Hematopoietic multipotent progenitor cell treated with erythropoietin and hydrocortisone succinate and interleukin-3 and kit ligand, for 4 days (in vitro differentiated cells): ENCODE data around the gene SLC4A11.
"Not testable (repeated sequence)": the region's sequence is repeated elsewhere in the genome, so short reads cannot be mapped to it uniquely, and the experiment has no call there.

ENCODE experiments used
- DNase-seq: peaks from one replicate; pipeline ENCODE4 v3.0.0-alpha.2; 2015

Gene SLC4A11

DNA sequence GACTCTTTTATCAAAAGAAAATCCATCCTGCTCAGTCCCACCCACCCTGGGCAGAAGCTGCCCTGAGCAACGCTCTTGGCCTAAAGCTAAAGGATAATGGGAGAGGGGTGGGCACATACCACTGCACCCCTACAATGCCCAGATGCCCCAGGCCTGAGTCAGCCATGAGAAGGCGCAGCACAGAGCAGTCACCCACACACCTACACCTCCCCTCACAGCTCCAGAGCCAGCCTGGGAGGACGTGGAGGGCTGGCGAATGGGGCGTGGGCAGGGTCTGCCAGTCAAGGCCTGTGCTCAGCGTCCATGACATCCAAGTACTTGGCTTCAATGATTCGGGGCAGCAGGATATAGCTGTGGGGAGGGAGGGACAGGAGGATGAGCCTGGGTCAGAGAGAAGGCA is 11.5 kb downstream of the SLC4A11 start:
- no peak for DNase-seq

GRCh38 chr20:3226864-3227263 is 12.1 kb downstream of the SLC4A11 start:
- no peak for DNase-seq

GRCh38 chr20:3226093-3226492 is 12.9 kb downstream of the SLC4A11 start:
- no peak for DNase-seq

DNA sequence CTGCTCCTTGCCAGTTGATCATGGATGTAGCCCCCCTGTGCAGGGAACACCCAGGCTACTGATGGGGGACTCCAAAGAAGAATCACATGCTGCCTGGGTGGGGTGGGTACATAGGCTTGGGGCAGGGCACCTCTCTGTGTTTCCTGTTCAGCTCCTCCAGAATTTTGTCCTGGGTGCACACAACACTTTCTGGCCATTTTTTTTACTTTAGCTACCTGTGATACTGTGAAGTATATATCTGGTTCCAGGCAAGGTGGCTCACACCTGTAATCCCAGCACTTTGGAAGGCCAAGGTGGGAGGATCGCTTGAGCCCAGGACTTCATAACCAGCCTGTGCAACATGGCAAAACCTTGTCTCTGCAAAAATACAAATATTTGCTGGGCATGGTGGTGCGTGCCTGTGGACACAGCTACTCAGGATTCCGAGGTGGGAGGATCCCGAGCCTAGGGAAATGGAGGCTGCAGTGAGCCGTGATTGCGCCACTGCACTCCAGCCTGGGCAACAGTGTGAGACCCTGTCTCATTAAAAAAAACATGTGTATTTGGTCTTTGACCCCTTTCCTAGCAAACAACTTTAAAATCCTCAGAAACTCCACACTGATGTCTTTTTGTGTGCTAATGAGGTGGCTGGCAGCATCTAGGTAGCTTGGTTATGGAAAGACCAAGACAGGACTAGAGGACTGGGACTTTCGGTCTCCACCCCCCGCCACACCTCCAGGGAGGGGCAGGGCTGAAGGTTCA is 14.1 kb downstream of the SLC4A11 start:
- DNase-seq: peak; percentile 33

DNA sequence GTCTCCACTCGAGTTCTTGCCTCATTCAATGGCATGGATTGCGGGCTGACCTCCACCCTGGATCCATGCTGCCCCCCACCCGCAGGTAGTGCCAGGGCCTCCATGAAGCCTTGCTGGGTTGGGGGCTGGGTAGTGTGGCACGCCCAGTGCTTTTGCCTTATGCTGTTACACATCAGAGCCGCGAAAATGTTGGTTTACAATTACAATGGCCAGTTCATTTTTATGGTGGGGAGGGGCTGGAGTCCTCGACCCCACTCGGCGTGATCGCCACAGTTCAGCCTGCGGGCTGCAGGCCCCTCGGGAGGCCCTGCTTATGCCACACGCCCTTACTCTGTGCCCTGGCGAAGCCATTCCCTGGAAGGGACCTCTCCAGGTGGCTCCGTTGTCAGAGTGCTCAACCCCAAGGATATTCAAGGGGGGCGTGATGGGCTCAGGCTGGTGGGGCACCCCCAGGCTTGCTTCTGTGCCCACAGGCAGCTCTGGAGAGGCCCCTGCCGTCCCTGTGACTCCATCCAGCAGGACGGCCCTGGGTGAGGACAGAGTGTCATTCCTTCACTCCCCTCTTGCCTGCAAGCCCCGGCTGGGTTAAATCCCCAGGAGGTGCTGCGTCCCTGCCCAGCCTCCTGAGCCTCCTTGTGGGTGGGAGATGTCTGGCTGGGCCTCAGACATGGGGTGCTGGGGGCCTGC is 14.9 kb downstream of the SLC4A11 start:
- no peak for DNase-seq

- DNase-seq: no peak
These were observed 15.4 kb downstream of the SLC4A11 start for GRCh38 chr20:3223651-3223993.

- peak; percentile 79 for DNase-seq
These were observed 16.1 kb downstream of the SLC4A11 start for GRCh38 chr20:3222635-3223600.

DNA sequence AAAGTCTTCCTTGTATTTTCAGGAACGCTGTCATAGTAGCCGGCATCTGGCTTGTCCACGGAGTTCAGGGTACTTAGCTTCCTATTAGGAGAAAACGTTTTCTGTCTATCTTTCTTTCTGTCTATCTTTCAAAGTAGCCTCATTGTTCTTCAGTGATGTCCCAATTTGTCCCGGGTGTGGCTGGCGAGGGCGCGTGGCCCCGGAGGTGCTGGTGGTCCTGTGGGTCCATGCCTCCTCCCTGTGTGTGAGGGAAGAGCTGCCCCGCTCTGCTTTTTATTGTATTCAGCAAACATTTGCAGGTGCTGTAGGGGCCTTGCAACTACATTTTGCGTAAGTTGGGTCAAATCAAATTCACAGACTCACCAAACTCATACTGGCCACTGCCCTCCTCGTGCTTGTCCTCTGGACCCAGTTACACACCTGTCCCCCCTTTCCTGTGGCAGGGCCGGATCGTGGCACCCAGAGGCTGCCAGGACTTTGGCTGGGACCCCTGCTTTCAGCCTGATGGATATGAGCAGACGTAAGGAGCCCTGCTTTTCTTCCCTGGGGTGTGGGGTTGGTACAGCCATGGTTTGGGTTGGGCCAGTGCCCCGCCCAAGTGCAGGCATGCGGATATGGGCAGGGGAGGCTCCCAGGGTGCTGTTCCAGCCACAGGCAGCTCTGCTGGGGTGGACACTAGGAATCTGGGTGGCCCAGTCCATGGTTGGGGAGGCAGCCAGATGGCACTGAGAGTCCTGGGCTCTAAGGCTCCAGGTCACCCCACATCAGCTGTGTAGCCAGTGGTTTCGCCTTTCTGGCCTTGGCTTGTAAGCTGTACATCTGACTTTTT is 17.4 kb downstream of the SLC4A11 start:
- DNase-seq: no peak

GRCh38 chr20:3218307-3218988 is 20.5 kb downstream of the SLC4A11 start:
- peak; percentile 84 for DNase-seq

- DNase-seq: not testable (repeated sequence)
These were observed 23.6 kb downstream of the SLC4A11 start for GRCh38 chr20:3215359-3215917.

DNA sequence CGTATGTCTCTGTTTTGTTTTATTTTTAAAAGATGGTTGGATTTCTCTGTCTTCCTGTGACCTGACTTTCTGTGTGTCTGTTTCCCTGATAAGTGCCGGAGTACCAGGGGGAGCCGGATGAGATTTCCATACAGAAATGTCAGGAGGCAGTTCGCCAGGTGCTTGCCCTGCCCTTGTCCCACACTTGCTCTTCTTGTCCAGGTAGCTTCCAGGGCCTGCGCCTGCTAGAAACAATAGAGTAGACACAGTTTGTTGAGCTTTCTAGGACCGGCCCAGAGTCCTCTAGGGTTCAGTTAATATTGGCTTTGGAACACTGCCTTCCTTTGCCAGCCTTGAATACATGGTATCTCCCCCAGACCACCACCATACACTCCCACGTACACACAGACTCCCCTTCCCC is 25.8 kb downstream of the SLC4A11 start:
- no peak for DNase-seq

DNA sequence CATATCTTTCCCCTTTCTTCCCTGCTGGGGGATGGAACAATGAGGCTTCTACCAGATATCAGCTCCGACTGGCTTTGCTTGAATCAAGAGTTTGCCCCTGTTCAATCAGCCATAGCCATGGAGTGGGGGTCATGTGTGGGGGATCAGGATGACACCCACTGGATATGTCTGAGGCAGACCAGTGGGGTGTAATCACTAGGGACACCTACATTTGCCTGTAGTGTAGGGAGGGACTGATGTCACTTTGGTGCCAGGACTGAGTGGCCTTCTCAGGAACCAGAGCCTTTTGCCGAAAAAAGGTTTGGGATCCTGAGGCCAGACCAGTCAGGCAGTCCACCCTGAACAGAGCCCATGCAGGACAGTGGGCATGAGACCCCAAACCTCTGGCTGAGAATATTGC is 28.6 kb downstream of the SLC4A11 start:
- no peak for DNase-seq

DNA sequence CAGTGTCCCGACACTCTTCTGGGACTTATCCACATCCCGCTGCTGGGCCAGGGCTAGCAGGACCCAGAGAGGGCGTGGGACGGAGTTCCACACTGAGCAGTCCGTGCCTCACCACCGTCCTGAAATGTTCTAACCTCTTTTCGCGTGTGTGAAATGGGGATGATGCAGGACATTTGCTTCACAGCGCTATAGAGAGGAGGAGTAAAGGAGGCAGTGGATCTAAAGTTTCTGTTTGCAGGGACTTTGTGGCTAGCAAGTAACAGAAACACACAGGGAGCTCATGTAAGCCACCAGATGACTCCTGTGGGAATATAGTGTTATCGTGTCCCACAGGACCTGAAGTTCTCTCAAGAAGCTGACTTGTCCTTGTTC is 29.1 kb downstream of the SLC4A11 start:
- peak; percentile 49 for DNase-seq

DNA sequence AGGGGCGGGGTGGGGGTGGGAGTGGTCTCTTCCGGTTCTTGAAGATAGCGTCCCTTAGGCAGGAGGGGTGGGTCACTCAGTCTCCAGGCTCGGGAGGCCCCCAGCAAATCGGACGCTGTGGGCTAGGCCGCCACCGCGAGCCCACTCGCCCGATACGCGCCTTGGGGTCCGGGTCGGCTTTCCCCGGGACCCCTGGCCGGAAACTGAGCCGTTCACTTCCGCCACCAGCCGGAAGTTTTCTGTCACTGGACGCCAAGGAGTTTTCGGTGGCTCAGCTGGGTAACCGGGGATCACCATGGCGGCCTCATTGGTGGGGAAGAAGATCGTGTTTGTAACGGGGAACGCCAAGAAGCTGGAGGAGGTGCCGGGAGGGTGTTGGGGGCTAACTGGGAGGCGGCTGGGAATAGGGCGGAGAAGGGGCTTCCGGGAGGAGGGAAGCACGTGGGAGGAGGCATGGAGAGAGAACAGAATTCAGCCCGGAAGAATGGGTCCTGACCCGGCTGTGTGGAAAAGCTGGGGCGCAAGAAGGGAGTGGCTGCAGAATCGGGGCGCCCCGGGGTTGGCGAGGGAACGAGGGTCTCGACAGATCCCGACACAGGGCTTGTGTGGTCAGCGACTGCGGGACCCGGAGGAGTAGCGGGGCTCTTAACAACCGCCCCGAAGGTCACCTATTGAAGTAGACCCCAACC is 29.6 kb downstream of the SLC4A11 start, which contains the start of gene ITPA:
Gene ITPA, plus strand, starts transcription at position 242 of the 689 bp plus-strand sequence. Its CDS starts 54 bp downstream, at position 296.
- DNase-seq: peak; percentile 86

DNA sequence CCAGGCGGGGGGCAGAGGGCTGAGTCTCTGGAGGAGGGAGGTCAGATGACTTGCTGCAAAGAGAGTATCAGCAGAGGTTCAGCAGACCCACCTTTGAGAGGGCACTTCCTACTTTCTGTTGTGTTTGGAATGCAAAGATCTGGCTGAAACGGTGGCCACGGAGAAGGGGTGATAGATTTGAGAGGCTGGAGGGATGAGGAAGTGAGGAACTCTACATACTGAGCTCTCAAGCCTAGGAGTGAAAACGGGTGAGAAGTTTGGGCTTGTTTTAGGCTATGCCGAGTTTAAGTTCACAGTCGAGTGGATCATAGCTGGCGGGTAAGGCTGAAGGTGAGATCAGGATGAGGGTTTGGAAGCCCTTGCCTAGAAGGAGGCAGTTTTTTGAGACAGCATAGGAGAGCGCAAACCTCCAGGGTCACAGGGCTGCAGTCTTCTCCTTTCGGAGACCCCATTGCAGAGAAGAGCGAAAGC is 30.2 kb downstream of the SLC4A11 start:
- no peak for DNase-seq

GRCh38 chr20:3204124-3204794 is 34.7 kb downstream of the SLC4A11 start, which contains the start of gene DDRGK1:
Gene DDRGK1 (minus strand): TSS chr20:3204682. CDS start chr20:3204627, 55 bp downstream.
- peak; percentile 95 for DNase-seq

- peak; percentile 77 for DNase-seq
These were observed 35.5 kb downstream of the SLC4A11 start for GRCh38 chr20:3203315-3204123.

DNA sequence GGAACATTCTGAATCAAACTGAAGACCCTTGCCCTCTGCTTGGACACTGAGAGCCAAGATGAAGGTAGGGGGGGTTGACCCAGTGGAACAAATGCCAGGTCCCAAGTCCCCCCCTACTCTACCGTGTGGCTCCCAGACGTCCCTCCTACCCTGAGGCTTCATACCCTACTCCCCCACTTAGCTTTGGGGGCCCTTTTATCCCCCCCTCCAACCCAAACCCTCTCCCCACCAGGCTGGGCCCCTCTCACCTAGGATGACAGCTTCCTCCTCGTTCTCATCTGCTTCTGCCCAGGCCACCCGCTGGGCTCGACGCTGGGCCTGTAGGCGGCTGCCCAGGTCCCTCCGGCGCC is 36.0 kb downstream of the SLC4A11 start:
- DNase-seq: no peak
